ENCODE data around the gene MTRF1L.

DNA sequence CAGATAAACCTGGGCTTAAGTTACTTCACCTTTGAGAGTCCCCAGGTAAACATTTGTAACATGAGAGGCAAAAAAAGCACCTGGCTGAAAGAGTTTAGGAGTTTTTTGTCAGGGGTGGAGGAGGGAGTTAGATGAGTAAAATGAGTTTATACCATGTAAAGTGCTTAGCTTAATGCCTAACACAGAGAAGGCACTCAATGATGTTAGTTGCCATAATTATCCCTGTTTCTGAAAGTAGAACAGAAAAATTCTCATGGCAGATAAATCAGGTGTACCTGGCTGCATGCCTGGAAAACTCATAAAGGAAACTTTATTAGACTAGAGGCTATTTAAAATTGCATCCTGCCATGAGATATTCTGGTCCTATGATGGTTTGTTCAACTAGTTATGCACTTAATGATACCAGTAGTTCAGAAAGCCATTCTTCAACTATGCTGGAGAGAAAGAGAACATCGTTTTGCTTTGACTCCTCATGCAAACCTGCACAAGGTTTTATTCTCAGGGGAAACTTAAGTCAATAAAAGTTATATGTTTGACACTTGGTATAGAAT is 60.1 kb downstream of the MTRF1L start:
- TF ChIP-seq EZH2 (IDR thresholded peaks at IDR 0.05; ENCODE audit: borderline replicate concordance, low read length) (no peak), CTCF (conservative IDR thresholded peaks at IDR 0.05 in 1 of 2, IDR thresholded peaks at IDR 0.05 in 1 of 2; ENCODE audit: extremely low read depth in 1 of 2, insufficient read depth in 1 of 2, low read depth in 1 of 2, low read length in 2 of 2) (no peak)
